Stimulated activated CD4-positive, alpha-beta T cell treated with anti-CD3 and anti-CD28 coated beads, Interleukin-4, amount 100 ng/mL, for 24 hours (primary cell): Measurements from ENCODE around the gene TSHZ3.

Experiments
- DNase-seq: peaks from one replicate; pipeline ENCODE4 v3.0.0-alpha.2; 2020

The TSHZ3 gene

GRCh38 chr19:31337008-31337914, 12.0 kb downstream of the TSHZ3 start:
- DNase-seq = no peak

GRCh38 chr19:31335716-31336115, 13.5 kb downstream of the TSHZ3 start:
- no peak for DNase-seq

- DNase-seq = no peak
Measured at GRCh38 chr19:31334849-31335624, 14.2 kb downstream of the TSHZ3 start.

GRCh38 chr19:31334101-31334848, 15.0 kb downstream of the TSHZ3 start:
- no peak for DNase-seq

- DNase-seq = no peak
Measured at GRCh38 chr19:31332096-31332495, 17.1 kb downstream of the TSHZ3 start.

GRCh38 chr19:31331536-31331935, 17.7 kb downstream of the TSHZ3 start:
- DNase-seq = no peak

- DNase-seq = no peak
Measured at GRCh38 chr19:31330761-31331160, 18.5 kb downstream of the TSHZ3 start.

GRCh38 chr19:31330237-31330636, 19.0 kb downstream of the TSHZ3 start:
- DNase-seq = no peak

- no peak for DNase-seq
Measured at GRCh38 chr19:31329819-31330218, 19.4 kb downstream of the TSHZ3 start.

GRCh38 chr19:31328238-31328637, 21.0 kb downstream of the TSHZ3 start:
- DNase-seq = no peak

- no peak for DNase-seq
Measured at GRCh38 chr19:31326329-31327028, 22.8 kb downstream of the TSHZ3 start.

GRCh38 chr19:31325342-31325741, 23.9 kb downstream of the TSHZ3 start:
- no peak for DNase-seq

- DNase-seq = no peak
Measured at GRCh38 chr19:31319465-31319864, 29.8 kb downstream of the TSHZ3 start.

GRCh38 chr19:31318790-31319425, 30.3 kb downstream of the TSHZ3 start:
- no peak for DNase-seq

GRCh38 chr19:31317570-31317969, 31.7 kb downstream of the TSHZ3 start:
- DNase-seq = no peak

- DNase-seq = no peak
Measured at GRCh38 chr19:31317093-31317492, 32.1 kb downstream of the TSHZ3 start.

- no peak for DNase-seq
Measured at GRCh38 chr19:31316201-31316951, 32.9 kb downstream of the TSHZ3 start.

- DNase-seq = no peak
Measured at GRCh38 chr19:31315652-31316051, 33.6 kb downstream of the TSHZ3 start.

GRCh38 chr19:31314849-31315629, 34.2 kb downstream of the TSHZ3 start:
- DNase-seq = no peak

GRCh38 chr19:31314156-31314555, 35.1 kb downstream of the TSHZ3 start:
- no peak for DNase-seq
